Stimulated activated CD8-positive, alpha-beta memory T cell treated with anti-CD3 and anti-CD28 coated beads, Interleukin-2, amount 100 ng/mL, for 1 hour (primary cell): ENCODE measurements around the gene WNK2.

Source experiments
- DNase-seq, 2 donors: peaks; one replicate each; pipeline ENCODE4 v3.0.0-alpha.2; 2020; ENCODE audit warnings: low read depth in 2 of 2

Gene WNK2

DNA sequence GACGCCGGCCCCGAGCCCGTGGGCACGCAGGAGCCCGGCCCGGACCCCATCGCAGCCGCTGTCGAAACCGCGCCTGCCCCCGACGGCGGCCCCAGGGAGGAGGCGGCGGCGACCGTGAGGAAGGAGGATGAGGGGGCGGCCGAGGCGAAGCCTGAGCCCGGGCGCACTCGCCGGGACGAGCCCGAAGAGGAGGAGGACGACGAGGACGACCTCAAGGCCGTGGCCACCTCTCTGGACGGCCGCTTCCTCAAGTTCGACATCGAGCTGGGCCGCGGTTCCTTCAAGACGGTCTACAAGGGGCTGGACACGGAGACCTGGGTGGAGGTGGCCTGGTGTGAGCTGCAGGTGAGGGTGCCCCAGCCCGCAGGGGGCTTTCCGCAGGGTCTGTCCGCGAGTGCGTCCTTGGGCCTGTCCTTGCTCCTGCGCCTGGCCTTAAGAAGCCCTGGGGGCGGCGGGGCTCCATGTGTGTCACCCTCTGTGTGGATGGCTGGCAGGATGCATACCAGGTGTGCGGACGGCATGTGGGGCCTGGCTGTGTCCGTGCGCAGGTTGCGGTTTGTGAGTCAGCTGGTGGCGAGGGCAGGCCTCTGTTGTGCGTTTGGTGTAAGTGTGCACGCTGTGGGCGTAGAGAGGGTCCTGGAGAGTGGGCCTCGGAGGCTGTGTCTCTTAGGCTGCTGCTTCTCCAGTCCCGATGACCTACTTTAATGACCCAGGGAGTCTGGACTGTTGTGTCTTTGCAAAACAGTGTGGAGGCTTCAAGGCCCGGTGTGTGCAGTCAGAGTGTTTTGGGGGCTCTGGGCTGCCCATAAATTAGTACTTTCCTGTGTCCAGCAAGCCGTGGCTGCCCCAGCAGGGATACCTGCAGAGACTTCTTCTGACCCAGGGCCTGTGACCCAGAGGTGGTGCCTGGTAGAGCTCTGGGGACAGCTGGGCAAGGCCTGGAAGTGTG, 1.6 kb downstream of the WNK2 start:
- no peak for DNase-seq

DNA sequence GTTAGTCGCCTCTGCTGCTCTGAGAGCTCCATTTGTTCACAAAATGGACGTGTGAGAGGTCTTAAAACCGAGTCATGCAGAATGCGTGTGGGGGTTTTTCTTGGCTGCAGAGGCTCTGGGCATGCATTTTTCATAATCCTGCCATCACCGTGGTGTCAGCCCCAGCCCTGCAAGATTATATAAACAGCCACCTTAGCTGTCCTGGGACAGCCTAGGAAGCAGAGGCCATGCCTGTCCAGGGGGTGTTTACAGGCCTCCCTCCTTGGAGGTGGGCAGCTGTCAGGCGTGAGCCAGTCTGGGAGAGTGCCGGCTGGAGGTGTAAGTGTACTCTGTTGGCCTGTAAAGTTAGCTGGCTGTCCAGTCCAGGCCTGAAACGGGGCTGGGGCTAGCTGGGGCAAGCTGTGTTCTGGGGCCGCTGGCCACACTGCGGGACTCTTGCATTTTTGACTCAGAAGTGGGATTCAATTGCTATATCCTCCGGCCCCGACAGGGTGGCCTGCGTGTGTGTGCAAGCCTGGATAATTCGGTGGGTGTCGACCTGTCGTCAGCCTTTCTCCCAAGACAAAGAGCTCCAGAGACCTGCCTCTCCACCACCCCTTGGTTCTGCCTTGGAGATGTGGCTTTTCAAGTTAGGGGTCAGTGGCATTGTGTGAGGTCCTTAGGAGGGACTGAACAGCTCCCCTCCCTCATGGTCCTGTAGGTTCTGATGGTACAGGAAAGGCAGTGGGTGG, 2.4 kb downstream of the WNK2 start:
- no peak for DNase-seq

DNA sequence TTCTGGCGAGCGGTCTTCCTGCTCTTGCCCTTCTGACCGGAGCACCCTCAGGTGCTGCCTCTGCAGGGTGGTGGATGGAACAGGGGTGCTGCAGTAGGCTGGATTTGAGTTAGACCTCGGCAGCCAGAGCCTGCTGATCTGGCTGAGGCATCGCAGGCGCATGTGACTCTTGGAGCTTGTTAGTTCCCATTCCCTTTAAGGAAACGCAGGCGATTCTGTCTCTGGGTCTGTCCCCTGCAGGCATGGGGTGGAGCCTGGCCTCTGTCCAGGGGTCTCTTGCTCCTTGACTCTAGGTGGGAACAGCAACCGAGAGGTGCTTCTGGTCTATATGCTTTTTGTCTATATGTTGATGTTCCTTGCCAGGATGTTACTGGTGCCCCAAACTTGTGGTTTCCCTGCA, 3.1 kb downstream of the WNK2 start:
- DNase-seq: no peak

GRCh38 chr9:93187574-93187973, 3.6 kb downstream of the WNK2 start:
- DNase-seq: no peak

GRCh38 chr9:93188426-93189368, 4.8 kb downstream of the WNK2 start:
- DNase-seq: no peak

DNA sequence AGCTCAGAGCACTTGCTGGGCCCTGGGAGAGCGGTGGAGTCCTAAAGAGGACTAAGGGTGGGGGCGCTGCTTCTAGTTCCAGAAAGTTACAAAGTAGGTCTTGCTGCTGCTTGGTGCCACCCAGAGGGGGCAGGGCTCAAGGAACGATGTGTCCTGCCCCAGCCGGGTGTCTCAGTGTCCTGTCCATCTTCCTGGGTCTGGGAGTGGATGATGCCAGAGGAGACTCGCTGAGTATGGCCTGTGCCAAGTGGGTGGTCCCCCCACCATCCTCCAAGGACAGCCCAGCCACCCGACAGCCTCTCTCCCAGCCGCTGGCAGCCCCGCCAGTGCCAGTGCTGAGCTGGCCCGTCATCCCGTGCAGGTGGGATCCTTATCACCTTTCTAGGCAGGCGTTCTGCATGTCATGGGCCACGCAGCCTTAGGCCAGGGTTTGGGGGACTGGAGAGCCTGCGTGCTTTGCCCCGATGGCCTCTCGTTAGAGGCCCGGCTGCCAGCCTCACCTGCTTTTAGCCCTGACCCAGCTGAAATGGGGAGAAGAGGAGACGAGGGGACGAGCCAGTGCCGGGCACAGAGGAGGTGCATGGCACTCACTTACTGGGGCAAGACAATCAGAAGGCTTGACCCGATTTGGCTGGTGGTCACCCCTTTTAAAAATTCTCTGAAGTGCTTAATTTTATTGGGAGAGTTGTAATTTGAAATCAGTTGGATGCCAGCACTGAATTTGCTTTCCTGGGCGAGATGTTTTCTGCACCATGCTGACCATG, 5.6 kb downstream of the WNK2 start:
- DNase-seq: no peak

GRCh38 chr9:93190133-93190525, 6.2 kb downstream of the WNK2 start:
- no peak for DNase-seq

DNA sequence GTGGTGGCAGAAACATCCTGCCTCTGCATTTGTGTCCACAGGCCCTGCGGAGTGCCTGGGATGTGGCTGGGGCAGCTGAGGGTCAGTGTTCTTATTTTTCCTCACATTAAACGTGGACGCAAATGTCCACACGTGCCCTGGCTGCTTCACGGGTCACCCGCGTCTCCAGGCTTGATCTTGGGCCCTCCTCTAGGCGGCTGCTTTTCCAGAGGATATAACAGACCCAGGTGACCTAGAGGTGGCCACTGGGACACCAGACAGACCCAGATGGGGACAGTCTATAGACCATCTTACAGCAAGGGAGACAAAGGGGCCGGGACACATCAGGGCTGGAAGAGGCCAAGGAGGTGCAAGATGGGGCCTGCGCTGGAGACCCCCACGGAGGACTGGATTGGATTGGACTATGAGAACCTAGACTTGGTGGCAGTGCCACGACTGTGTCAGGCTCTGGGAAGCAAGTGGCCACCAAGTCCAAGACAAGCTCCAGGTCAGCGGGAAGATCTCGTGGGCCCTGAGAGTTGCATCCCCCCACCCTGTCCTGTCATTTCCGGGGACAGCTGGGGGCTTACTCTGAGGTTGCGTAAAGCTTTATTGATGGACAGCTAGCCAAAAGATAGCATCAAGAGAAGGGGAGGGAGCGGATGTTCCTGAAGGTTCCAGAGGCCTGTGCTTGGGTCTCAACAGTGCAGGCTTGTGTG, 6.9 kb downstream of the WNK2 start:
- DNase-seq: no peak

- no peak for DNase-seq
These were observed 7.4 kb downstream of the WNK2 start for GRCh38 chr9:93191354-93191660.

DNA sequence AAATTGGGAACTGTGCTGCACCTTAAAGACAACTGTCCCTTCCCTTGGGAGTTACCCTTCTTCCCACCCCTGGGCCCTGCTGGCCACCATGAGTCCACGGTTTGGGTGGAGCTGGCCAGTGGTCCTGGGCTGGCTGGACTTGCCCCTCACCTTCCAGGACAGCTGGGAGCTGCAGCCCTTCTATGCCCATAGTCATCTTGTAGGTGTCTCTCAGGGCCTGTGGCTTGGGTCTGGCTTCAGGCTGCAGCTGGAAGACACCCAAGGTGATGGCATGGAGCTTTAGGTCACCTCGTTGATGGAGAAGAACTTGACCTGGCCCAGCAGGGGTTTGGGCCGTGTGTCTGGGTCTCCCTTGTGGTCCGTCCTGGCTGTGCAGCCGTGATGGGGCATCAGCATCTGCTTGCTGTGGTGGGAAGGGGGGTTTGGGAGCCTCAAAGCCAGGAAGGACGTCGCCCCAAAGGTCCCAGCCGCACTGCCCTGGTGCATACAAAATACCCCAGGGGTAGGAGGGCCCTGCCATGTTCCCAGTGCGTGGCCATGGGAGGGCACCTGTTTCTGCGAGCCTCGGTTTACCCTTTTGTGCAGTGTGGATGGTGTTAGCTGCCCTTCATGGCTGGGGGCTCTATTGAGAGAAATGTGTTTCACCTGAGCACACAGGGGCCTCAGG, 8.9 kb downstream of the WNK2 start:
- DNase-seq: no peak

DNA sequence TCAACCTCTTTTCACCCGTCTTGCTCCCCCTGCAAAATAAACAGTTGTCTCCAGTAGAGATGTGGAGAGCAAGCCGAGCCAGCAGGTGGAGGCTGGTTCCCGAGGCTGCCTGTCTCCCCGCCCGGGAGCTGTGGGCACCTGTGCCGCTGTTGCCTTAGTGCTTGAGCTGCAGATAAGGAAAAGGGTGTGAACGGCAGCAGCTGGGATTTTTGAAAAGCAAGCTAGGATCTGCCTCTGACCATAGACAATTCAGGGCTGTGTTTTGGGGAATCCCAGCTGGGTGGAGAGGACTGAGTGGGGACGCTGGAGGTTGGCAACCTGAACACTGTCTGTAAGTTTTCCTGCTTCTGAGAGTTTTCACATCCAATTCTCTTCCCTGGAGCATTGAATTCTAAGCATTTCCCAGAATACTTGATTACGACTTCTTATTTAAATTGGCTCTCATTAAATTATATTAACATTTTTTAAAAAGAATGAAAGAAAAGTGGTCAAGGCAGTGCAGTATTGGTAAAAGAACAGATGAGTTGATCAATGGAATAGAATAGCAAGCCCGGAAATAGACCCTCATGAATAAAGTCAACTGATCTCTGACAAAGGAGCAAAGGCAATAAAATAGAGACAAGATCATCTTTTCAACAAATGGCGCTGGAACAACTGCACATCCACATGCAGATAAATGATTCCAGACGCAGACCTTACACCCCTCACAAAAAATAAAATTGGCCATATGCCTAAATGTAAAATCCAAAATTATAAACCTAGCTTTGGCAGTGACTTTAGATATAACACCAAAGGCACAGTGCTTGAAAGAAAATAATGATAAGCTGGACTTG, 9.7 kb downstream of the WNK2 start:
- DNase-seq: no peak

- no peak for DNase-seq
These were observed 10.3 kb downstream of the WNK2 start for GRCh38 chr9:93194221-93194625.

DNA sequence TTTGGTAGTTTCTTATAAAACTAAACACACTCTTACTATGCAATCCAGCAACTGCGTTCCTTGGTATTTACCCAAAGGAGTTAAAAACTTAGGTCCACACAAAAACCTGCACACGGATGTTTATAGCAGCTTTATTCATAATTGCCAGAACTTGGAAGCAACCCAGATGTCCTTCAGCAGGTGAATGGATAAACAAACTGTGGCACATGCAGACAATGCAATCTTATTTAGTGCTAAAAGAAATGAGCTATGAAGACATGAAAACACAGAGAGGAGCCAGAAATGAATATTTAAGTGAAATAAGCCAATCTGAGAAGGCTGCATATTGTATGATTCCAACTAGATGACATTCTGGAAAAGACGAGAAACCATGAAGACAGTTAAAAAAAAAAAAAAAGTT, 10.7 kb downstream of the WNK2 start:
- DNase-seq: no peak

DNA sequence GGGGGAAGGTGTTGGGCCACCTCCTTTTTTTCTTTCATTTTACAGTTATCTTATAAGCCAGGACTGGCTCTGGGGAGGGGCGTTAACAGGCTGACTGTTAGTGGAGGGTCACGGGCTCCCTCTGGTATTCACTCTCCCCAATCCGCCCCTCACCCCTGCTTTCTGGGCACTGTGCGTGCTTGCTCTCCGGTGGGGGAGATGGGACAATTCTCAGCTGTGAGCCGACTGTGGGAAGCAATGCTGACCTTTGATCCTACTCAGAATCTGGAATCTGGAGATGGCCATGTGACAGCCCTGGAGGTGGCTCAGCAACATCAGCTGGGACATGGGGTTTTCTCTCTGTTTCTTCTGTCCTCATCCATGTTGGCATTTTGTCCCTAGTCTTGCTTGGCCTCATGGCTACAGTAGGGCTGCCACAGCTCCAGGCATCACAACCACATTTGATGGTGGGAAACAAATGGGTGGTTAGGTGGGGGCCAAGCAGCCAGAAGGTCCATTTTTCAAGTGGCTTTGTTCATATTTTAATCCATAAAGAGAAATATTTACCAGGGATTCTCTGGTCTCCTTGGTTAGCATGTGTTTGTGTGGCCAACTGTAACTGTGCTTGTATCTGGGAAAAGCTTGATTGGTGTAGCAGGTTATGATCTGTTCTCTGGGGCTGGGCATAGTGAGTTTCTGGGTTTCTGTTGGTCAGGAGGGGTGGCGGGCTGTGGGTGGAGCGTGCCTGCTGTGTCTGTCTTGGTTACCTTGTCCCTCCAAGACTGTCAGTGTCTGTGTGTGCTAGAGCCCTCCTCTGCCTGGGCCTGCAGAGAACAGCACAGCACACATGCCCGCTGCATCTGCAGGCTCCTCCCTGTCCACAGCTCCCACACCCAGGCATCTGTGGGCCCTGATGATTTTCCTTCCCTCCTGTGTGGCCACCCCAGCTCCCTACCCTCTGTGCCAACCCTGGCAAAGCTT, 12.4 kb downstream of the WNK2 start:
- DNase-seq: no peak

DNA sequence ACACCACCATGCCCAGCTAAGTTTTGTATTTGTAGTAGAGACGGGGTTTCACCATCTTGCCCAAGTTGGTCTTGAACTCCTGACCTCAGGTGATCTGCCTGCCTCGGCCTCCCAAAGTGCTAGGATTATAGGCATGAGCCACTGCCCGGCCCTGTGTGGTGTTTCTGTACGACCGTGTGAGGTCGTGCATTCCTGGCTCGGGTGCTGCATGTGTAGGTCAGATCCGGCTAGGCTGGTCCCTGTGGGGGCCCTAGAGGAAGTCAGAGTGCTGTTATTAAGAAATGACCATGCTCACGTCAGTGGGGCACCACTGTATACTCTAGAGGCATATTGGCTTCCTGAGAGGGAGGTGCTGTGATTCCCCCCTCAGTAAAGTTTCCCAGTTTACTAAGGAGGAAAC, 13.7 kb downstream of the WNK2 start:
- no peak for DNase-seq

- DNase-seq: no peak
These were observed 14.3 kb downstream of the WNK2 start for GRCh38 chr9:93198117-93198837.

- no peak for DNase-seq
These were observed 15.1 kb downstream of the WNK2 start for GRCh38 chr9:93198838-93199625.
